Measurements from ENCODE around the gene CFAP74. TPM values are rescaled to one million over a fixed set of nuclear protein-coding genes. Genes with fewer than 3 reads are reported as not detected.

CFAP74 gene
- polyA plus RNA-seq, 2 of the 4 experiments (the other 2 are of a cell fraction) = 0.03 to 0.04 TPM

DNA sequence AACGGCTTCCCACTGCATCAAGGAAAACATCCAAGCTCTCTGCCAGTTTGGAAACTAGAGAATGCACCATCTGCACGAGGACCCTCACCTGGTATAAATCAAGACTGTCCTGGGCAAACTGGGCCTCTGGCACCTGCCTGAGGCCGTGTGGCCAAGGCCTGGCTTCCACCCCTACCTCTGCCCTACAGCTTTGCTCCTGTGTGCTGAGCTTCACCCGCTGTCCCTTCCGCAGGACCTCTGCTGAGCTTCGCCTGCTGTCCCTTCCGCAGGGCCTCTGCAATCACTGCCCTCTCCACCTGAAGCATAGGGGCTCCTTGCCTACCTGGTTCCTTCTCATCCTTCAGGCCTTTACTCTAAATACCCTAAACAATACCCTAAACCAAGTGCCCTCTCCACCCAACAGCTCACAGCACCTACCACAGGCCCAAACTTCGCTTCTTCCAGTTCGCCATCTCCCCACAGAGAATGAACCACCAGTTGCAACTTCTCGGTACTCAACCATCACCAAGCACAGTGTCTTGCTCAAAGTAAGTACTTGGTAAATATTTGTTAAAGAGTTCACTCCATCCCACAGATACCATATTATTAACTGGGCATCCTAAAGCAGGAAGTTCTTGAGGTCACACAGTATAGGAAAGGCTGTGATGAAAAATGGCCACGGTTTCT, 131.1 kb downstream of the CFAP74 start:
- 92% methylated on average over 11 of the region's 11 CpGs for WGBS (ENCODE audit: missing lambda C conversion rate)
- POLR2A ChIA-PET = no interaction called here

More for the DNA sequence above, 131.1 kb downstream of the CFAP74 start:
- TF ChIP-seq CEBPB (IDR thresholded peaks at IDR 0.05) (no peak), RNF2 (IDR thresholded peaks at IDR 0.05; ENCODE audit: borderline replicate concordance, low read depth) (no peak), HOXB5 (CRISPR knock-in tag; IDR thresholded peaks at IDR 0.05) (no peak), ZC3H11A (IDR thresholded peaks at IDR 0.05) (no peak), ESRRA (IDR thresholded peaks at IDR 0.05; ENCODE audit: borderline replicate concordance, low read length) (no peak), HDAC2 (IDR thresholded peaks at IDR 0.05) (no peak), ZFP36 (IDR thresholded peaks at IDR 0.05; ENCODE audit: borderline replicate concordance, partially characterized antibody) (no peak), BHLHE40 (IDR thresholded peaks at IDR 0.05; ENCODE audit: low read depth, low read length) (no peak), RFX5 (IDR thresholded peaks at IDR 0.05) (no peak), MAX (IDR thresholded peaks at IDR 0.05) (no peak)
- TF ChIP-seq, protein P1, sequence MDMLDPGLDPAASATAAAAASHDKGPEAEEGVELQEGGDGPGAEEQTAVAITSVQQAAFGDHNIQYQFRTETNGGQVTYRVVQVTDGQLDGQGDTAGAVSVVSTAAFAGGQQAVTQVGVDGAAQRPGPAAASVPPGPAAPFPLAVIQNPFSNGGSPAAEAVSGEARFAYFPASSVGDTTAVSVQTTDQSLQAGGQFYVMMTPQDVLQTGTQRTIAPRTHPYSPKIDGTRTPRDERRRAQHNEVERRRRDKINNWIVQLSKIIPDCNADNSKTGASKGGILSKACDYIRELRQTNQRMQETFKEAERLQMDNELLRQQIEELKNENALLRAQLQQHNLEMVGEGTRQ (IDR thresholded peaks at IDR 0.05) = no peak
- H3K9me3 ChIP-seq = no peaks in the 10 kb centered on the region
- CTCF ChIA-PET = interaction anchor here (1.3 kb wide), 1 partner anchor 14 kb away, joined by 4 read pairs; no protein-coding TSS in a partner anchor
- no peak for DNase-seq (ENCODE audit: low read depth in 1 of 2, low spot score in 1 of 2)
- no peak overlapping the region for H3K27ac ChIP-seq
- ATAC-seq = no peak
- H3K4me1 ChIP-seq = no peaks in the 10 kb centered on the region
- no peak for FAIRE-seq
- no peak overlapping the region for H3K4me3 ChIP-seq
- H3K4me2 ChIP-seq = no peak overlapping the region

Other genes starting within 250 kb of the CFAP74 start
- 32.9 and 35.8 TPM in 2 replicates for gene NADK, start 225.3 kb downstream of the CFAP74 start, polyA plus RNA-seq (2011; rRNA removed)
- gene NADK, start 225.3 kb downstream of the CFAP74 start, polyA plus RNA-seq (2017; fragmentation: RNase III; extraction: RNeasy Plus Mini Kit Qiagen cat#74134 plus additional on column Dnase treatment) = 37.1 to 40.0 TPM (median 38.4 TPM) in 3 replicates
- gene GNB1, start 112.7 kb downstream of the CFAP74 start, polyA plus RNA-seq (2011; rRNA removed) = 270 and 294 TPM in 2 replicates
- gene GNB1, start 112.7 kb downstream of the CFAP74 start, polyA plus RNA-seq (2017; fragmentation: RNase III; extraction: RNeasy Plus Mini Kit Qiagen cat#74134 plus additional on column Dnase treatment) = 158 to 160 TPM (median 159 TPM) in 3 replicates
- gene CALML6, start 88.5 kb downstream of the CFAP74 start, polyA plus RNA-seq (2011; rRNA removed) = 0.29 and 0.49 TPM in 2 replicates
- gene CALML6, start 88.5 kb downstream of the CFAP74 start, polyA plus RNA-seq (2017; fragmentation: RNase III; extraction: RNeasy Plus Mini Kit Qiagen cat#74134 plus additional on column Dnase treatment) = 0.35 to 0.55 TPM (median 0.49 TPM) in 3 replicates
- gene TMEM52, start 84.5 kb downstream of the CFAP74 start, polyA plus RNA-seq (2011; rRNA removed) = 0.41 and 0.52 TPM in 2 replicates
- gene TMEM52, start 84.5 kb downstream of the CFAP74 start, polyA plus RNA-seq (2017; fragmentation: RNase III; extraction: RNeasy Plus Mini Kit Qiagen cat#74134 plus additional on column Dnase treatment) = 0.36 to 0.38 TPM (median 0.37 TPM) in 3 replicates
- gene GABRD, start 15.6 kb upstream of the CFAP74 start, polyA plus RNA-seq (2011; rRNA removed) = 0.12 and 0.17 TPM in 2 replicates
- 0.16 to 0.52 TPM (median 0.38 TPM) in 3 replicates for gene GABRD, start 15.6 kb upstream of the CFAP74 start, polyA plus RNA-seq (2017; fragmentation: RNase III; extraction: RNeasy Plus Mini Kit Qiagen cat#74134 plus additional on column Dnase treatment)
- gene PRKCZ, start 46.6 kb upstream of the CFAP74 start, polyA plus RNA-seq (2011; rRNA removed) = 7.3 and 9.8 TPM in 2 replicates
- gene PRKCZ, start 46.6 kb upstream of the CFAP74 start, polyA plus RNA-seq (2017; fragmentation: RNase III; extraction: RNeasy Plus Mini Kit Qiagen cat#74134 plus additional on column Dnase treatment) = 7.8 to 9.9 TPM (median 9.5 TPM) in 3 replicates
- 4.4 and 5.1 TPM in 2 replicates for gene FAAP20, start 191.0 kb upstream of the CFAP74 start, polyA plus RNA-seq (2011; rRNA removed)
- gene FAAP20, start 191.0 kb upstream of the CFAP74 start, polyA plus RNA-seq (2017; fragmentation: RNase III; extraction: RNeasy Plus Mini Kit Qiagen cat#74134 plus additional on column Dnase treatment) = 21.7 to 26.0 TPM (median 23.1 TPM) in 3 replicates
- gene SKI, start 224.5 kb upstream of the CFAP74 start, polyA plus RNA-seq (2011; rRNA removed) = 2.8 and 4.3 TPM in 2 replicates
- 11.5 to 12.0 TPM (median 11.5 TPM) in 3 replicates for gene SKI, start 224.5 kb upstream of the CFAP74 start, polyA plus RNA-seq (2017; fragmentation: RNase III; extraction: RNeasy Plus Mini Kit Qiagen cat#74134 plus additional on column Dnase treatment)